ENCODE data around the gene KAZALD1.

KAZALD1 gene

DNA sequence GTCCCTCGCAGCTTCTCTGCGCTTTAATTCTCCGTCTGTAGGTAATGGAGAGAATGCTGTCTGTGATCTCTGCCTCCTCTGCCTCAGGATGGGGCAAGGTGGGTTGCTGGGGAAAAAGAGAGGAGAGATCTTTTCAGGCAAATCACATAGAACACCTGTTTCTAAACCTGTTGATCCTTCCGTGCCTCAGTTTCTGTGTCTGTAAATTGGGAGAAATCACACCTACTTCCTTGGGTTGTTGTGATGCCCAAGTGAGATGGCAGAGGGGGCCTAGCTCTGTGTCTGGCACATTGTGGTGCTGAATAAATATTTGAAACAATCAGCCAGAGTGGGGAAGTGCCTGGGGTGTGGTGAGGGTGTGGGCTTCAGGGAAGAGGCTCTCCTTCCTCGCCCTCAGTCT lies 28.8 kb downstream of the KAZALD1 start:
- in situ Hi-C loops (cut with MboI; ENCODE audit: low sequenced_read_pairs): no loop called here

GRCh38 chr10:101091546-101092290 lies 29.9 kb downstream of the KAZALD1 start:
- in situ Hi-C loops (cut with MboI; ENCODE audit: low sequenced_read_pairs): no loop called here

DNA sequence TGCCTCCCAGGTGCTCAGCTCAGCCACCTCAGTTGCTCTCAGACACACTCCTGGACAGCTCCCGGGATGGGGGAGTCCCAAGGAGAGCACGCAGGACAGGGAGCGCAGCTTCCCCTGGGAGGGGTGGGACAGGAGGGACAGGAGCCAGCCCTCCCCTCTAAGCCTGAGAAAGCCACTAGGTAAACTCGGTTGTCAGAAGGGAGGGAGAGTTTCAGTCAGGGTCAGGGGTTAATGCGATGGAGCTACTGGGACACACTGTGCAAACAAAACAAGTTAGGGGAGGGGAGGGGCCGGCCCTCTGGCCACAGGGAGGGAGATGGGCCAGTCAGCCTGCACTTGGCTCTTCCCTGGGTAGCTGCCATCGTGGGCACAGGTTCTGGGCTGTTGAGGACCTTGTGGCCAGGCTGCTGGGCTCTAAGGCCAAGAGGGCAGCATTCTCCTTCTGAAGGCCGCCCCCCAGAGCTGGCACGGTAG lies 31.1 kb downstream of the KAZALD1 start:
- in situ Hi-C loops (cut with MboI; ENCODE audit: low sequenced_read_pairs): no loop called here

- in situ Hi-C loops (cut with MboI; ENCODE audit: low sequenced_read_pairs): no loop called here
These were observed 32.5 kb downstream of the KAZALD1 start for GRCh38 chr10:101094121-101094879.

GRCh38 chr10:101095004-101095403 lies 33.2 kb downstream of the KAZALD1 start:
- in situ Hi-C loops (cut with MboI; ENCODE audit: low sequenced_read_pairs): no loop called here

- in situ Hi-C loops (cut with MboI; ENCODE audit: low sequenced_read_pairs): no loop called here
These were observed 33.9 kb downstream of the KAZALD1 start for GRCh38 chr10:101095550-101096213.

GRCh38 chr10:101096378-101096777 lies 34.6 kb downstream of the KAZALD1 start:
- in situ Hi-C loops (cut with MboI; ENCODE audit: low sequenced_read_pairs): no loop called here

DNA sequence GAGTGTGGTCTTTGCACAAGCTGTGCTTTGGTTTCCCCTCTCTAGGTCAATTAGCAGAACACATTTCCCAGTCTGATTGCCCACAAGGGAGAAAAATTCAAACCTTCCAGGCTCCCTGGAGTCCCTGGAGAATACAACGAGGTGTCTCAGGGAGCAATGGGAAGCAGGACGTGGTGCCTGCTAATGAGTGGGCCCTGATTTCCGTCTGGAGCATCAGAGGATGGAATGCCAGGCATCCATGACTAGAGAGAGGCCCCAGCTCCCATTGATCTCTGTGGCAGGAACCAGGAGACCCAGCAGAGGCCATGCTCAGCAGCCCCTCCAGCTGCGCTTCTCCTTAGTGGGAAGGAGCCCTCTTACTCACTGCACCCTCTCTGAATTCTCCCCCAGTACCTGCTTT lies 36.1 kb downstream of the KAZALD1 start:
- in situ Hi-C loops (cut with MboI; ENCODE audit: low sequenced_read_pairs): no loop called here

DNA sequence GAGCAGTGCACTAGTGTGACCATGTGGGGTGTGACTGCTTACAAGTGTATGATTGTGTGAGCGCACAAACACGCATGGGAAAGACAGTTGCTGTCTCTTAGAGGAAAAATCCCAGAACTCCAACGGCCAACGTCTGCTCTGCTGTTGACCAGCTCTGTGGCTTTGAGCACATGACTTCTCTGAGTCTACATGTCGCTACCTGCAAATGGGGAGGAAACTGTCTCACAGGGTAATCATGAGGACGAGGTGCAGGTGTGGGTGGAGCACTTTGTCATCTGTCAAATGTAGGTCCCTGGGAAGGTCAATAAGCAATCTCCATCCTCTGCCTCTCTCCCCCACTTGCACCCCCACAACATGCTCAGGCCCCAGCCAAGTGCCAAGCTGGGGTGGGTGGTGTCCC lies 38.1 kb downstream of the KAZALD1 start:
- in situ Hi-C loops (cut with MboI; ENCODE audit: low sequenced_read_pairs): no loop called here

GRCh38 chr10:101101372-101101881 lies 39.6 kb downstream of the KAZALD1 start:
- in situ Hi-C loops (cut with MboI; ENCODE audit: low sequenced_read_pairs): no loop called here

DNA sequence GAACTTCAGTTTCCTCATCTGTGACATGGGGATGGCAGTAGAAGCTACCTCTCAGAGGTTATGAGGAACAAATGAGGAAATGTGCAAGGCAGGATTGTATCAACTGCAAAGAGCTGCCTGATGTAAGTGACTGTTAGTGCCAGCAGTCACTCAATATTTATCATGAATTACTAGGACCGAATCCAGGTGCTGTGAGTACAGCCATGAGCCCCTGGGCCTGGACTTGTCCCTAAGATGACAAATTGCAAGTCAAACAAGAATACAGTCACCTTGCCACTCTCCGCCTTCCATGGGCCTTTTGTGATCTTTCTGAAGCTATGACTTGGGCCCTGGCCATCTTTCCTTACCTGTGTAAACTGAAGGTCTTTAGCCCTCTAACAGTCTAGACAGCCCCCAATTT lies 41.6 kb downstream of the KAZALD1 start:
- in situ Hi-C loops (cut with MboI; ENCODE audit: low sequenced_read_pairs): no loop called here

GRCh38 chr10:101106351-101106750 lies 44.6 kb downstream of the KAZALD1 start:
- in situ Hi-C loops (cut with MboI; ENCODE audit: low sequenced_read_pairs): no loop called here

DNA sequence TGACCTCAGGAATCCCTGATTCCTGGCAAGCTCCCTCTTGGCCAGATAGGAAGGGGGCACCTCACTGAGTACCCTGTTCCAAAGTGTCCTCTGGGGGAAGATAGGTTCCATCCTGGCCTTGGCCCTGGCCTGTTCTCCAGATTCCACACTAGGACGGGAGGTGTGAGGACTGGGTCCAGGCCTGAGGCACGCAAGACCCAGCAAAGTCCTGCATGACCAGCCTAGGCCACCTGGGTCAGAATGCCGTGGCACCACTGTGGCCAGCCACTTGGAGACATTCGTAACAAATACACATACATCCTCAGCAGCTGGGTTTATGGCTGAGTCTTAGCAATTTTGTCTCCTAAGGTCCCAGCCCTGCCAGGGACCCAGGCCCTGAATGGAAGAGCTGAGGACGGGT lies 46.0 kb downstream of the KAZALD1 start:
- in situ Hi-C loops (cut with MboI; ENCODE audit: low sequenced_read_pairs): no loop called here

DNA sequence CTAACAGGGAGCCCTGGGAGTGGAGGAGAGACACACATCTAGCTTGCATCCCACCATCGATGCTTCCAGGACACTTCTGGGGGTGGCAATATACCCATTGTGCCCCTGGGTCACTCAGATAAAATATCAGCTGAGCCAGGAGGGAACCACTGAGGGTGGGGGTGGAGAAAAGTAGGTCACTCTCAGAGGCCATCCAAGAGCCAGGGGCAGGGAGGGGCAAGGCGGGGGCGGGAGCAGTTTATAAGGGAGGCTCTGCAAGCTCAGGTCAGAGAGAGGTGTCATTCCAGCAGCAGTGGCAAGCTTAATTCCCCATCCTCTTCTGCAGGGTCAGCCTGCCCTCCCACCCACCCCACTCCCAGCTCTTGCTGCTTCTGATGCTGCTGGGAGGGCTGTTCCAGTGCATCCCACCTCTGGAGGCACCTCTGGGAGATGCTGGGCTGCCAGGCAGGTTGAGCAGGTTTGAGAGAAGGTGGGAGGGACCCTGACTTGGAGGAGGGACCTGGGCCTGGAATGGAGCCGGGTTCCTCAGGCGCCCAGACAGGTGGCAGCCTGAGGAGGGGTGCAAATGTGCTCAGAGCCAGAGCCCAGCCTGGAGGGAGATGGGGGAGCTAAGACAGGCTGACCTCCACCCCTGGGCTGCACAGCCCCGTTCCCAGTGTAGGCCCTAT lies 49.2 kb downstream of the KAZALD1 start:
- in situ Hi-C loops (cut with MboI; ENCODE audit: low sequenced_read_pairs): no loop called here

DNA sequence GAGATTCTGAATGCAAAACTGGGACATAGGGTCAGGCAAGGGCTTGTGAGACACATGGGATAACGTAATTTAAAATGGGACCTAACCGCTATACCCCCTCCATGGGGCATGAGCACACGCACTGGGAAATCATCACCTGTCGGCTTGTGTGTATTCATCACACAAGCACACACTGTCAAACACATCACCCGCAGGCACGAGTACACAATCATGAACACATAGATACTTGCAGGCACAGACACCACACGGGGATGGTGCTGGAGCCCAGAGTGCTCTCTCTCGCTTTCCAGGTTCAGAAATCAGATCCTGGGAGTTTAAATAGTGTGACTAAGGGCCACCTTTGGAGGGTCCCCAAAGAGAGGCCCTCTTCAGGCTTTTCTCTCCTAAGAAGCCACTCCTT lies 49.8 kb downstream of the KAZALD1 start:
- in situ Hi-C loops (cut with MboI; ENCODE audit: low sequenced_read_pairs): no loop called here

- in situ Hi-C loops (cut with MboI; ENCODE audit: low sequenced_read_pairs): no loop called here
These were observed 51.2 kb downstream of the KAZALD1 start for GRCh38 chr10:101112799-101113594.

GRCh38 chr10:101113890-101114403 lies 52.2 kb downstream of the KAZALD1 start:
- in situ Hi-C loops (cut with MboI; ENCODE audit: low sequenced_read_pairs): no loop called here

GRCh38 chr10:101114646-101115045 lies 52.9 kb downstream of the KAZALD1 start:
- in situ Hi-C loops (cut with MboI; ENCODE audit: low sequenced_read_pairs): no loop called here

Measured in HL-60/S4 (cell line).